ENCODE data around the gene KCNK13. TPM values are rescaled to one million over a fixed set of nuclear protein-coding genes. Genes with fewer than 3 reads are reported as not detected.
"Not testable (repeated sequence)": the region's sequence is repeated elsewhere in the genome, so short reads cannot be mapped to it uniquely, and the experiment has no call there.

The KCNK13 gene
- total RNA-seq, 1 donor from 2014 or later: not detected

GRCh38 chr14:90193925-90194324, 132.1 kb downstream of the KCNK13 start:
- no peaks in the 10 kb centered on the region for H3K36me3 Mint-ChIP-seq
- Histone ChIP-seq H3K36me3 (no peaks in the 10 kb centered on the region), H3F3A (ENCODE audit: low read depth) (no peaks in the 10 kb centered on the region), H3K9me3 (ENCODE audit: low read depth) (no peaks in the 10 kb centered on the region), H3K4me2 (no peak overlapping the region), H3K4me1 (no peaks in the 10 kb centered on the region), H3K4me3 (no peak overlapping the region), H3K27me3 (no peaks in the 10 kb centered on the region), H2AFZ (replicated peaks) (no peak overlapping the region), H3K27ac (no peak overlapping the region), H3K79me2 (ENCODE audit: low read depth) (no peaks in the 10 kb centered on the region), H4K20me1 (ENCODE audit: low read depth) (no peaks in the 10 kb centered on the region), H3K9ac (no peak overlapping the region)
- DNase-seq (ENCODE audit: low spot score): peak; percentile 31
- no peaks in the 10 kb centered on the region for H3K4me1 Mint-ChIP-seq
- no peak overlapping the region for H3K4me3 Mint-ChIP-seq
- TF ChIP-seq EZH2 (IDR thresholded peaks at IDR 0.05) (no peak), CTCF (IDR thresholded peaks at IDR 0.05) (peak; percentile 64)
- H3K27me3 Mint-ChIP-seq (ENCODE audit: insufficient read depth, low read depth): peaks cover 12% of the 10 kb centered on the region
- no peaks in the 10 kb centered on the region for H3K9me3 Mint-ChIP-seq
- no peak overlapping the region for H3K27ac Mint-ChIP-seq

- Histone ChIP-seq H3K9ac (no peak overlapping the region), H3K4me2 (no peak overlapping the region), H2AFZ (replicated peaks) (no peak overlapping the region), H3K9me3 (ENCODE audit: low read depth) (no peaks in the 10 kb centered on the region), H3K4me1 (no peaks in the 10 kb centered on the region), H3K36me3 (no peaks in the 10 kb centered on the region), H3F3A (ENCODE audit: low read depth) (no peaks in the 10 kb centered on the region), H3K79me2 (ENCODE audit: low read depth) (no peaks in the 10 kb centered on the region), H4K20me1 (ENCODE audit: low read depth) (no peaks in the 10 kb centered on the region), H3K27ac (no peak overlapping the region), H3K4me3 (no peak overlapping the region), H3K27me3 (no peaks in the 10 kb centered on the region)
- no peaks in the 10 kb centered on the region for H3K4me1 Mint-ChIP-seq
- H3K9me3 Mint-ChIP-seq: no peaks in the 10 kb centered on the region
- no peak overlapping the region for H3K27ac Mint-ChIP-seq
- H3K27me3 Mint-ChIP-seq (ENCODE audit: insufficient read depth, low read depth): peaks cover 12% of the 10 kb centered on the region
- no peak overlapping the region for H3K4me3 Mint-ChIP-seq
- TF ChIP-seq CTCF (IDR thresholded peaks at IDR 0.05) (no peak), EZH2 (IDR thresholded peaks at IDR 0.05) (no peak), EZH2phosphoT487 (IDR thresholded peaks at IDR 0.05) (no peak)
- no peaks in the 10 kb centered on the region for H3K36me3 Mint-ChIP-seq
- no peak for DNase-seq (ENCODE audit: low spot score)
These were observed 132.9 kb downstream of the KCNK13 start for GRCh38 chr14:90194706-90195105.

- Mint-ChIP-seq H3K27me3 (ENCODE audit: insufficient read depth, low read depth) (peaks cover 7% of the 10 kb centered on the region), H3K4me3 (no peak overlapping the region), H3K4me1 (no peaks in the 10 kb centered on the region), H3K27ac (no peak overlapping the region), H3K36me3 (no peaks in the 10 kb centered on the region), H3K9me3 (peaks cover 3% of the 10 kb centered on the region)
- Histone ChIP-seq H3K79me2 (ENCODE audit: low read depth) (no peaks in the 10 kb centered on the region), H3K9ac (no peak overlapping the region), H3K27ac (no peak overlapping the region), H4K20me1 (ENCODE audit: low read depth) (no peaks in the 10 kb centered on the region), H3K27me3 (no peaks in the 10 kb centered on the region), H3K4me3 (no peak overlapping the region), H3K9me3 (ENCODE audit: low read depth) (no peaks in the 10 kb centered on the region), H3K4me2 (no peak overlapping the region), H3K4me1 (peaks cover 4% of the 10 kb centered on the region), H3K36me3 (no peaks in the 10 kb centered on the region), H2AFZ (replicated peaks) (no peak overlapping the region), H3F3A (ENCODE audit: low read depth) (no peaks in the 10 kb centered on the region)
- no peak for DNase-seq (ENCODE audit: low spot score)
- no peak for TF ChIP-seq EZH2 (IDR thresholded peaks at IDR 0.05)
- no peak for TF ChIP-seq EZH2phosphoT487 (IDR thresholded peaks at IDR 0.05)
- TF ChIP-seq CTCF (IDR thresholded peaks at IDR 0.05): no peak
These were observed 136.8 kb downstream of the KCNK13 start for GRCh38 chr14:90198541-90199060.

- not testable (repeated sequence) for H3K4me3 Mint-ChIP-seq; H3K4me2 ChIP-seq; H3K9me3 Mint-ChIP-seq; H2AFZ ChIP-seq (replicated peaks); H3K36me3 ChIP-seq; H3K9me3 ChIP-seq (ENCODE audit: low read depth); H3K9ac ChIP-seq; H3K36me3 Mint-ChIP-seq; DNase-seq (ENCODE audit: low spot score); H3K27me3 ChIP-seq; H4K20me1 ChIP-seq (ENCODE audit: low read depth); H3K4me1 Mint-ChIP-seq; H3K27ac Mint-ChIP-seq; H3K27ac ChIP-seq; H3K4me3 ChIP-seq; H3K79me2 ChIP-seq (ENCODE audit: low read depth); H3K27me3 Mint-ChIP-seq (ENCODE audit: insufficient read depth, low read depth)
- Histone ChIP-seq H3K4me1 (peaks cover 20% of the 10 kb centered on the region), H3F3A (ENCODE audit: low read depth) (peaks cover 18% of the 10 kb centered on the region)
These were observed 138.8 kb downstream of the KCNK13 start for GRCh38 chr14:90200546-90200945.
